NT2/D1 (cell line): ENCODE results near the gene QSOX2.

Experiments used
- SUZ12 ChIP-seq: IDR thresholded peaks from 2 replicates; pipeline ENCODE4 v1.6.1; 2011; ENCODE audit not compliant: insufficient read length, insufficient read depth; ENCODE audit errors: extremely low read depth
- YY1 ChIP-seq: IDR thresholded peaks from 2 replicates; pipeline ENCODE4 v1.6.1; 2011; ENCODE audit not compliant: insufficient read length, insufficient read depth
- ZNF274 ChIP-seq: IDR thresholded peaks from 2 replicates; pipeline ENCODE4 v1.6.1; 2011; ENCODE audit warnings: mild to moderate bottlenecking, low read depth, low read length

GRCh38 chr9:136235709-136236455, 9.7 kb downstream of the QSOX2 start:
- no peak for TF ChIP-seq ZNF274
- no peak for TF ChIP-seq YY1
- TF ChIP-seq SUZ12 = no peak
